Measurements from ENCODE around the gene SPATA7. TPM values are rescaled to one million over a fixed set of nuclear protein-coding genes. Genes with fewer than 3 reads are reported as not detected.

Gene SPATA7
- total and polyA plus RNA-seq, 9 of the 15 experiments (the other 6 are each of a cell fraction or from before 2014, with no cell fraction given), result 0.80 to 3.3 (median 2.5) TPM

GRCh38 chr14:88420187-88420586 lies 34.7 kb downstream of the SPATA7 start:
- H3K9ac ChIP-seq (ENCODE audit: insufficient read depth in 1 of 2, low read depth in 2 of 2, low read length in 2 of 2), result no peak overlapping the region
- BruUV-seq (replicated peaks), result no TSS peak
- H4K20me1 ChIP-seq (replicated peaks; ENCODE audit: control insufficient read depth, insufficient read depth, low read length), result no peaks in the 10 kb centered on the region
- no peak overlapping the region for H2AFZ ChIP-seq (ENCODE audit: low read depth, low read length)
- no peaks in the 10 kb centered on the region for H3K4me1 ChIP-seq (replicated peaks in 1 of 2; ENCODE audit: control insufficient read depth in 2 of 2, insufficient read depth in 2 of 2, low read length in 2 of 2)
- in situ Hi-C loops (cut with MboI) (no loop called here), intact Hi-C loops (cut with micrococcal nuclease) (no loop called here)
- H3K9me3 ChIP-seq (replicated peaks; ENCODE audit: control insufficient read depth, insufficient read depth, low read depth, low read length), result no peaks in the 10 kb centered on the region
- no peak for TF ChIP-seq LCOR (CRISPR knock-in tag; IDR thresholded peaks at IDR 0.05)
- TF ChIP-seq ASH1L (IDR thresholded peaks at IDR 0.05; ENCODE audit: borderline replicate concordance, low read depth, partially characterized antibody), result no peak
- TF ChIP-seq ZNF347 (CRISPR knock-in tag; IDR thresholded peaks at IDR 0.05; ENCODE audit: low read depth), result no peak
- TF ChIP-seq ZMIZ1 (IDR thresholded peaks at IDR 0.05; ENCODE audit: low read depth in 2 of 2, low read length in 2 of 2), result no peak
- TF ChIP-seq ZNF551 (CRISPR knock-in tag; IDR thresholded peaks at IDR 0.05), result no peak
- TF ChIP-seq RB1 (IDR thresholded peaks at IDR 0.05; ENCODE audit: low read depth), result no peak
- TF ChIP-seq SREBF2 (CRISPR knock-in tag; IDR thresholded peaks at IDR 0.05), result no peak
- no peak for TF ChIP-seq HNRNPUL1 (IDR thresholded peaks at IDR 0.05; ENCODE audit: low read length)
- TF ChIP-seq HNRNPLL (IDR thresholded peaks at IDR 0.05; ENCODE audit: low read depth, low read length, poor library complexity, severe bottlenecking), result no peak
- H3K79me2 ChIP-seq (ENCODE audit: control insufficient read depth, insufficient read depth, low read length), result no peaks in the 10 kb centered on the region
- 14% methylated on average over 3 of the region's 3 CpGs for WGBS (ENCODE audit: insufficient coverage, low coverage, missing lambda C conversion rate)
- DNase-seq (ENCODE audit: extremely low read depth in 1 of 4, low spot score in 3 of 4) (no peak), ATAC-seq (no peak), FAIRE-seq (no peak)
- ChIA-PET CTCF (ENCODE audit: low intra/inter-chr PET ratio) (no interaction called here), POLR2A (interaction anchor here (0.6 to 0.8 kb wide), 2 partner anchors 9 to 431 kb away, joined by 3 read pairs; no protein-coding TSS in a partner anchor)
- no peaks in the 10 kb centered on the region for H3K36me3 ChIP-seq (ENCODE audit: control insufficient read depth, insufficient read depth, low read length)
- no peaks in the 10 kb centered on the region for H3K9me1 ChIP-seq (ENCODE audit: control insufficient read depth, insufficient read depth, low read length)
- no peak overlapping the region for H3K4me2 ChIP-seq (ENCODE audit: insufficient read depth, low read length)
- H3K4me3 ChIP-seq, result no peak overlapping the region
- H3K27me3 ChIP-seq (ENCODE audit: control insufficient read depth in 2 of 2, insufficient read depth in 2 of 2, low read length in 2 of 2), result no peaks in the 10 kb centered on the region
- H3K27ac ChIP-seq (ENCODE audit: extremely low read depth, low read depth, low read length), result no peak overlapping the region
